HL-60/S4 (cell line): ENCODE data around the gene DAGLA.
"Not testable (repeated sequence)": the region's sequence is repeated elsewhere in the genome, so short reads cannot be mapped to it uniquely, and the experiment has no call there.

Experiments
- in situ Hi-C: fragments of 300-500 bp; cut with MboI; formaldehyde crosslinking; loops from 2 replicates; pipeline ENCODE4 v1.14.3; 2022; ENCODE audit warnings: low sequenced_read_pairs

The DAGLA gene

GRCh38 chr11:61659413-61660196 is 20.6 kb upstream of the DAGLA start:
- in situ Hi-C loops = no loop called here

- in situ Hi-C loops = not testable (repeated sequence)
These were observed 19.2 kb upstream of the DAGLA start for GRCh38 chr11:61660997-61661396.

GRCh38 chr11:61666684-61667297 is 13.4 kb upstream of the DAGLA start:
- in situ Hi-C loops = no loop called here

GRCh38 chr11:61667684-61668305 is 12.4 kb upstream of the DAGLA start:
- in situ Hi-C loops = no loop called here

- in situ Hi-C loops = no loop called here
These were observed 10.8 kb upstream of the DAGLA start for GRCh38 chr11:61669417-61669816.

- in situ Hi-C loops = no loop called here
These were observed 9.6 kb upstream of the DAGLA start for GRCh38 chr11:61670626-61671025.

- in situ Hi-C loops = no loop called here
These were observed 8.7 kb upstream of the DAGLA start for GRCh38 chr11:61671527-61671926.

GRCh38 chr11:61673946-61674467 is 6.2 kb upstream of the DAGLA start:
- in situ Hi-C loops = not testable (repeated sequence)

GRCh38 chr11:61675826-61676225 is 4.4 kb upstream of the DAGLA start:
- in situ Hi-C loops = loop anchor here (5.0 kb wide), 1 partner anchor 66 kb away; no protein-coding TSS in a partner anchor

- in situ Hi-C loops = loop anchor here (5.0 kb wide), 1 partner anchor 63 kb away; no protein-coding TSS in a partner anchor
These were observed 895 bp upstream of the DAGLA start for GRCh38 chr11:61679296-61679695.

- in situ Hi-C loops = no loop called here
These were observed 531 bp downstream of the DAGLA start for GRCh38 chr11:61680622-61681221.

- in situ Hi-C loops = no loop called here
These were observed 2.0 kb downstream of the DAGLA start for GRCh38 chr11:61682093-61682732.

GRCh38 chr11:61682906-61683675 is 2.9 kb downstream of the DAGLA start:
- in situ Hi-C loops = no loop called here

GRCh38 chr11:61683961-61684869 is 4.0 kb downstream of the DAGLA start:
- in situ Hi-C loops = no loop called here

- in situ Hi-C loops = no loop called here
These were observed 4.9 kb downstream of the DAGLA start for GRCh38 chr11:61684870-61685616.

GRCh38 chr11:61685617-61685967 is 5.4 kb downstream of the DAGLA start:
- in situ Hi-C loops = no loop called here

- in situ Hi-C loops = no loop called here
These were observed 5.9 kb downstream of the DAGLA start for GRCh38 chr11:61686066-61686465.

- in situ Hi-C loops = no loop called here
These were observed 6.3 kb downstream of the DAGLA start for GRCh38 chr11:61686469-61686868.
